Inflammatory macrophage (primary cell): Measurements from ENCODE around the gene TBL1XR1.

Experiments
- DNase-seq, 2 donors: peaks; one replicate each; pipeline ENCODE4 v3.0.0-alpha.2; 2020 to 2022
- total RNA-seq, 18 experiments: gene quantifications; one replicate each; lab custom pipeline; 2026; ENCODE audit warnings: mixed read lengths in 6 of 18, inconsistent platforms in 2 of 18; lab: John Stamatoyannopoulos, UW

Gene TBL1XR1
- total RNA-seq: 37.3 to 339 (median 232) reads per million in 18 experiments

DNA sequence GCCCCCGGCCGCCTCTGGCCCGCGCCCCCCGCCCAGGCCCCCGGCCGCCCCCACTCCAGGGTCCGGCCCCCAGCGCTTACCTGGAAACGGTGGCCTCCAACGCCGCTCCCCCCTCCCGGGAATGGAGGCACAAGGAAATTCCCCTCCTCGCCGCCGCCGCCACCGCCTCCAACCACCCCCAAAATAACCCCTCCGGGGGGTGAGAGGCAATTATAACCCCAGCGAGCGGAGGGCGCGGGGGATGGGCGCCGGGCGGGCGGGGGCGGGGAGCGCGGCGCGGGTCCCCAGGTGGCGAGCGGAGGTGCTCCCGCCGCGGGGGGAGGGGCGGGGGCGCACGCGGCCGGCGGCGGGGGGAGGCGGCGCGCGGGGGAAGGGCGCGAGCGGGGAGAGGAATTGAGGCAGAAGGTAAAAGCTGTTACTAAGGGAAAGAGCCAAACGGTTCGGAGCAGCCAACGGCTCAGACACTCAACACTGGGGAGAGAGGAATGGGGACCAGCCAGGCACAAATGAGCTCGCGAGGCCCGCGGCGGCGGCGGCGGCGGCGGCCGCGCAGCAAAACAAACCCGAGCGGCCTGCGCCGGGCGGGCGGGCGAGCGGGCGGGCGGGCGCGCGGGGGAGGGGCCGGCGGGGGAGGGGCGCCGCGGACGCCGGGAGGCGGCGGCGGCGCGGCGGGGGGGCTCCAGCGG, at the start of gene TBL1XR1:
TBL1XR1 (minus strand) TSS at position 442 of the 686 bp plus-strand sequence. CDS start 132,505 bp downstream, outside the sequence.
- DNase-seq: peak; percentile 85 to 90

DNA sequence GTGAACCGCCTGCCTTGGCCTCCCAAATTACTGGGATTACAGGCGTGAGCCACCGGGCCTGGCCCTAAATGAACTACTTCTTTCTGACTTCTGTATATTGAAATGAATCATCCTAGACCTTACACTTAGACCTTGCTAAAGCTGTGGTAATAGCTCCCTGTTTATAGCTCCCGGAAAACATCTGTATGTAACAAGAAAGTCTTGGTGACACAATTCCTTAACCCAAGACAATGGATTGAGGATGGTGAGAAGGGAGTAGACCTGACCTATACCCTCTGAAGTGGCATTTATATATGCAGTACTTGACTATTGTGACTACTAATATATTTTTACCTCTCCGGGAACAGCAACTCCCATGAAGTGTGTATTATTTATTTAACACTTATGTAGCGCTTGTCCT, 48.0 kb upstream of the TBL1XR1 start:
- peak; percentile 5 to 22 for DNase-seq

DNA sequence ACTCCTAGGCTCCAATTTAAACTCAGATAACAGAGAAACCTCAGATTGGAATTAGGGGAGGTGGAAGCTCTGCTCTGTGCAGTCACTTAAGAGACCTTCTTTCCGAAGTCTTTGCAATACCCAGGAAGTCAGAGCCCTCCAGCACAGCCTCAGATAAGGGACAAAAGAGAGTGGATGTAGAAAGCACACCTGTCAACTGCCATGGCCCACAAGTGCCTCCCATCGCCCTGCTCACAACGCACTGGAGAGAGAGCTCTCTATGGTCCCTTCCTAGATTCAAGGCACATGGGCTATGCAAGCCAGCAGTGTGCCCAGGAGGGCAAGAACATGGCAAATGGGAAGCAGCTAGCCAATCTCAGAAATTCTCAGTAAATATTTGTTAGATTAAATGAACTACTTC, 47.3 kb upstream of the TBL1XR1 start:
- no peak for DNase-seq

DNA sequence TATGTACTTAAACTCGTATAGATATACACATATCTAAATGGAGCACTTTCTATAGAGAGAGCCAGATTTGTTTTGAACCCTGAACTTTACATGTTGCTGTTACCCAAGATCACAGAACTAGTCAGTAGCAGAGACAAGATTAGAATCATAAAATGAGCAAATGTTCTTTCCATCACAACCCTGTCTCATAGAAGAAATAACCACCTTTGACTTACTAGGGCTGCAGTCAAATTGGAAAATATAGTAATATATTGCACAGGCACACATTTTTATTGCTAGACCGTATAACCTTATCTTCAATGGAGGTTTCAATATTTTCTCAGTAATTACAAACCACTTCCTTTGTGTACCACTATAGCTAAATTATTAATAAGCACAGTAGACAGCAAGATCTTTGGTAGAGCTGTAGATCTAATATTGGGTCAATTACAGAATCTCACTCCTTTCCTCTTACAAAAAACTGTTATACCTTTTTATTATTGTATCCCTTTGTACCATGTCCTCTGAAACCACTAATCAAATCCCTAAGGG, 41.5 kb upstream of the TBL1XR1 start:
- no peak for DNase-seq

DNA sequence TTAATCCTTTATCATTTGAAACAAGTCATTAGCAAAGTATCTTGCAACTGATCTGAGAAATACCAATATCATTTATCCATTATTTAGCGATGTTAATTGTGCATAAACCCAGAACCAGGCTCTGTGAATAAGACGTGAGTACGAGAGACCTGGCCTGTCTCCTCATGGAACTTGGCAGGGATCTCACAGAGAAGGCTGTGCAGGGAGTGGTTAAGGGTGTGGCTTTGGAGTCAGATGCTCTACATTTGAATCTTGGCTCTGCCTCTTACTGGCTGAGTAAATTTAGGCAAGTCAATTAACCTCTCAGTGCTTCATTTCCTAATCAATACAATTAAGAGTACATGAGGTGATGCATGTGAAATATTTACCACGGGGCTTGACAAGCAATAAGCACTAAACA, 39.9 kb upstream of the TBL1XR1 start:
- no peak for DNase-seq

DNA sequence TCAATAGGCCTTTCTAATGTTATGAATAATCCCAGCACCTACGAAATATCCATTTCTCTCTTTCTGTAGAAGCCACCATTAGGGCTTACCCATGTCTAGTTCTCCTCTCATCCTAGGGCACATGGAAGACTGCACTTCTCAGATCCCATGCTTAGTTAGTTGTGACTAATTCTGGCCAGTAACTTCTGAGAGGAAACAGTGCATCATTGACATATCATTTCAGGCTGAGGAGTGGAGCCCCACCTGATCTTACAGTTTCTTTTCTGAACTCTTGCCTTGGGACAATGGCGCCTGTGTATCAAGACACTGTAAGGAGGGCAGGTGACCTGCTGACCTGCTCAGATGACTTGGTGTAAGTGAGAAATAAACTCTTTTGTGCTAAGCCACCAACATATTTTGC, 39.4 kb upstream of the TBL1XR1 start:
- no peak for DNase-seq

DNA sequence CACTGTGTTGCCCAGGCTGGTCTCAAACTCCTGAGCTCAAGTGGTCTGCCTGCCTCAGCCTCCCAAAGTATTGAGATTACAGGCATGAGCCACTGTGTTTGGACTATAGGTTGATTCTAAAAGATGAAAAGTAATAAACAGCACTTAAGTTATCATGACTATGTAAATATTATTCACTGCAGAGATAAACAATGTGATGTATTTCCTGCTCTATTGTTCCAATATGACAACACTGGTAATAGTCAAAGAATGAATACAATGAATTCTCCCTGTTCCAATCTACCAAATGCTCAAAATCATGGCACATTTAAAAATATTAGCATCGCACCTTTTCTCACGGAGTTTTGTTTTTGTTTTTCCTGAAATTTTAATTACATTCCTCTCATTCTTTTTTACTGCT, 36.8 kb upstream of the TBL1XR1 start:
- DNase-seq: no peak

DNA sequence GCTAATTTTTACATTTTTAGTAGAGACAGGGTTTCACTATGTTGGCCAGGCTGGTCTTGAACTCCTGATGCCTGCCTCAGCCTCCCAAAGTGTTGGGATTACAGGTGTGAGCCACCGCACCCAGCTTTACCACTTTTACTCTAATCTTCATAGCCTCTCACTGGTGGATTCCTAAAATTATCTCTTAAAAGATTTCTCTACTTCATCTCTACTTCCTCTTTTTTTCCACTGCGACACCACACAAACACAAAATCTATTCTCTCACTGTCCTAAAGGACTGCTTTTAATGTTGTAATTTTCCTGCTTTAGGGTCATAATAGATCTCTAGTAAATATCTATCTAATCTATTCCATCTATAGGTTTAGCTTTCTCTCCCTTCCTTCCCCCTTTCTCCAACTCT, 34.0 kb upstream of the TBL1XR1 start:
- DNase-seq: peak in 1 of 2 donors; percentile 8

DNA sequence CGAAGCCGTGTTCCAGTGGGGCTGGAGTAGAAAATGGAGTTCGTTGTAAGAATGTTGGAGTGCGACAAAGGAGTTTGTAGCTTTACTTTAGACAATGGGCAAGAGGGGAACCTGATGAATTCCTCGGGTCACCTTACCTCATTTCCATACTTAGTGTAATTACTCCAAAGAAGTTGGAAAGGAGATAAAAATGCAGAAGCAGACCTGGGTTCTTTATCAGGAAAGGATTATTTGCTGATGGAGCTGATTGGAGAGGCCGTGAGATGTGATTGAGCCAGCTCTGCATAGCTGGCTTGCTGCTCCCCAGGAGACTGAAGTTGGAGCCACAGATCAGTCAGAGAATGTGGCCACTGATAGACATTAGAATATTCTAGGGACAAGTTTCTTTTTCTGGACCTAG, 33.4 kb upstream of the TBL1XR1 start:
- DNase-seq: no peak

DNA sequence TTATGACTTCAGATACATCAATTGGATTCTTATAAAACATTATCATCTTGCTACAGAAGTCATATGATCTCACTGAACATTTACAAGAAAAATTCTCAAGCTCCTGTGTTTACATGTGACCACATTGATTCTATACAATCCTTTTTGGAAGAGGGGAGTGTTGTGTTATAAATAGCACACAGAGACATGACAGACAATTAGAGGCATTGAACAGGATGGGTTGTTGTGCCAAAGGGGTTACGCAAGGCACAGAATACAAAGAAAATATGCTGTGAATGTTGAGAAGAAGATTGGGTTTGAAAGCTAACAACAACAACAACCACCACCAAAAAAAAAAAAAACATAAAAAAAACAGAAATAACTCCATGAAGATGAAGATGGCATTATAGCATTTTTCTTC, 32.5 kb upstream of the TBL1XR1 start:
- no peak for DNase-seq

DNA sequence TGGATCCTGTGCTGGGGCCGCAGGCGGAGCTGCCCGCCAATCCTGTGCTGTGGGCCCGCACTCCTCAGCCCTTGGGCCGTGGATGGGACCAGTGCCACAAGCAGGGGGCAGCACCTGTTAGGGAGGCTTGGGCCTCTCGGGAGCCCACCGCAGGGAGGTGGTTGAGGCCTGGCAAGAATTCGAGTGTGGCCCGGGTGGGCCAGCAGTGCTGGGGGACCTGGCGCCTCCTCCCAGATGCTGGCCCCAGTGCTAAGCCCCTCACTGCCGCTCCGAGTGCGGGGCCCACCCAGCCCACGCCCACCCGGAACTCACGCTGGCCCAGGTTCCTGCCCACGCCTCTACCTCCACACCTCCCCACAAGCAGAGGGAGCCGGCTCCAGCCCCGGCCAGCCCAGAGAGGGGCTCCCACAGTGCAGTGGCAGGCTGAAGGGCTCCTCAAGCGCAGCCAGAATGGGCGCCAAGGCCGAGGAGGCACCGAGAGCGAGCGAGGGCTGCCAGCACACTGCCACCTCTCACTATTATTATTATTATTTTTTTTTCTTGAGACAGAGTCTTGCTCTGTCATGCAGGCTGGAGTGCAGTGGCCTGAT, 31.4 kb upstream of the TBL1XR1 start:
- DNase-seq: no peak

DNA sequence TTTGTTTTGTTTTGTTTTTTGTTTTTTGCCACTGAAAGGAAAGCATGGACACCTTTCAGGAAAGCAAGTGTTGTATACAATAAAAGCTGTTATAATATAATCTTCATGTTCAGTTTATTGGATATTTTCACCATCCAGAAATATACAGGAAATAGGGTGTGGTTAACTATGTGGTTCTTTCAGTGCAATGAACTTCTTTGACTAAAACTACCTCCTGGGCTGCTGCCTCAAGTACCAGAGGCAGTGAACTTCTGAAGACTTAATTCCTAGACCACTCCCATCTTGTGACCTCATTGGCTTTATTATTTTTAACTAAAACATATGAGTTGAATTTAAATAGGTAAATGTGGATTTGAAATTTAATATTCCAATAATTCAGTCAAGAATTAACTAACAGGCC, 27.1 kb upstream of the TBL1XR1 start:
- no peak for DNase-seq

DNA sequence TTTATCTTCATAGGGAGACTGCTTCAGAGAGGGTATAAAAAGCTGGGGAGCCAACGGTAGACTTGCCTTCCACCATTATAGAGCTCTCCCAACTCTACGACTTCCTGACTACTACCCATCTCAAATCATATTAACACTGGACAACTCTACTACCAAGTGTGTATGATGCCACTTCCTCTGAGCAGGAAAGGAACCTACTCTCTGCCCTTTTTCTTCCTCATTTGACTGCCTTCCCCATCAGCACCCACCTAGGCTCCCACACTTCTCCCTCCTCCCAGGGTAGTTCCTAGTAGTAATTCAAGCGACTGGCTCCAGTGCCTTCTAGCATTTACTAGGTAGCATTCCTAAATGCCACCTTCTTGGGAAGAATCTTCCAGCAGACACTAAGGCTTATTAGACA, 24.5 kb upstream of the TBL1XR1 start:
- DNase-seq: peak; percentile 61 to 68

DNA sequence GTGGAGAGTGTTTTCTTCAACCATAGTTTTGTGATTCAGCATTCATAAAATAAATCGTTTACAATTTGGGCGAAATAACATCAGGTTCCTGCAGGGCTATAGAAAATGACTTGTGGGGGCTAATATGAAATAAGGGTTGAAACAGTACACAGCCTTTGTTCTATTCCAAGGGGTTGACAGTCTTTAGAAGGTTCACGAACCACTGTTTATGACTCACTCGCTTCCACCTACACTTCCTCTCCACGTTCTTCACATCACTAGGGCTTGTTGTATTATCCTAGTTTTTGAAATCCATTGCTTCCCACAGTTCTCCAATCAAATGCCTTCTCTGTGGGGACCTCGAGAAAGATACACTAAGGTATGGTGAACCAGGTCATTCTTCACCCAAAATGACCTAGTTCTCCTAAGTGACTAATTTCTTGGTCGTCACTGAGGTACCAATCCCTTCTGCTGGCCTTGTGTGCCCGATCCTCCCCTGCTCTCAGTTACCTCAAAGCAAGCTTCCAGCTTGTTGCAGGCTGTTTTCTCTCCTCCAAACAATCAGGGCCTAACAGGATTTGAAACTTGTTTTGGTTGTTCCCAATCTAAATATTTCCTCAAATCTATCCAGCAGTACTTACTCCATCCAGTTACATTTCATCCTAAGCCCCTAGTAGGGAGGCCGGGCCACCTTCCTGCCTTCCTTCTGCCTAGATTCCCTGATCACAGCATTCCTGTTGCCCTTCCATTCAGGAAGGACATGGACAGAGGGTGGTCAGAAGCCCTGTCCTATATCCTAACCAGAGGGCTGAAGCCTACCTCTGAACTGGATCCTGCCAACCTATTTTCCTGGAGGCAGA, 23.1 kb upstream of the TBL1XR1 start:
- peak; percentile 22 to 32 for DNase-seq

DNA sequence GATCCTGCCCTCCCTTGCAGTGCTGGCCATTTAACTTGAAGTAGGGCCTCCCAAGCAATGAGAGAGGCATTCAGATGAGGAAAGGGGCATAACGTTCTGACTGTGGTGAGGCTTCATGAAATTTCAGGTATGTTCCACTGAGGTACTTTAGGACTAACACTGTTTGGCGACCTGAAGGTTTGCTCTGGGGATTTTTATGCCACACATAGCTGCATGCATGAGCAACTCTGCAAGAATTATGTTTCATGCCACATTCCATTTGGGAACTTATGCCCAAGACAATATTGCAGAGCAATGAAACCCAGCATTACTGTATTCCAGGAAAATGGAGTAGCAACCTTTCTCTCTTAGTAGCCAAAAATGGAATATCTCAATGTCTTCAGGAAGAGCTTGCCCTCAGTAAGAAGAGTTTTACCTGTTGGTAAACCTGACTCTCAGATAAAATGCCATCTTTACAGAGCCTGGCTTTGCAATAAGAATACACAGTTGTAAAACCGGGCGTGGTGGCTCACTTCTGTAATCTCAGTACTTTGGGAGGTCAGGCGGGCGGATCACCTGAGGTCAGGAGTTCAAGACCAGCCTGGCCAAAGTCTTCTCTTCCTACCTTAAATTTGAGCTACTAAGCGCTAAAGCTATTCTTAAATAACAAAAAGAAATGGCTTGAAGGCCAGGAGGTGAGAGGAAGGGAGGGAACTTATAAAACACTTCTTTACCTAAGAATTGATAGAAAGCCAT, 16.7 kb upstream of the TBL1XR1 start:
- no peak for DNase-seq

DNA sequence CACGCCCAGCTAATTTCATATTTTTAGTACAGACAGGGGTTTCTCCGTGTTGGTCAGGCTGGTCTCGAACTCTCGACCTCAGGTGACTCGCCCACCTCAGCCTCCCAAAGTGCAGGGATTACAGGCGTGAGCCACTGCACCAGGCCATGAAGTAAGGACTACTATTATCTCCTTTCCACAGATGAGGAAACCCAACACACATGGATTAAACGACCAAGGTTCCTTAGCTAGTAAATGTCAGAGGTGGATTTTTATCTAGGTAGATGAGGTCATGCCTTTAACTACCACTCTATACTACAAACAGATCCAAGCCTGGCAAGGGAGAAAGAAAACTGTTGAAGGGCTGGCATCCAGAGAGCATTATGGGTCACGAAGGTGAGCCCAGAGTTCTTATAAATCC, 15.5 kb upstream of the TBL1XR1 start:
- no peak for DNase-seq

DNA sequence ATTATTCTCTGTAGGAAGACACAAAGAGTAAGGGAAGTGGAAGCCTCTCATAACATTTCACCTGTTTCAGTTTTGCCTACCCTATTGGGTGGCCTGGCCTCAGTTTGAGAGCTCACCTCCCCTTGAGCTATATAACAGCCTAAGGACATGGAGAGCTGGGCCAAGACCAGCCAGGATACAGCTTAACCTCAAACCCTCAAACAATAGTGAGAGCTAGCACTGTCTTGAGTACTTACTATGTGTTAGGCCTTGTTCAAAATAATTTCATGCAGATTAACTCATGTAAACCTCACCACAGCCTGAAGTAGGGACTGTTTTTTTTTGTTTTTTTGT, 15.0 kb upstream of the TBL1XR1 start:
- no peak for DNase-seq

DNA sequence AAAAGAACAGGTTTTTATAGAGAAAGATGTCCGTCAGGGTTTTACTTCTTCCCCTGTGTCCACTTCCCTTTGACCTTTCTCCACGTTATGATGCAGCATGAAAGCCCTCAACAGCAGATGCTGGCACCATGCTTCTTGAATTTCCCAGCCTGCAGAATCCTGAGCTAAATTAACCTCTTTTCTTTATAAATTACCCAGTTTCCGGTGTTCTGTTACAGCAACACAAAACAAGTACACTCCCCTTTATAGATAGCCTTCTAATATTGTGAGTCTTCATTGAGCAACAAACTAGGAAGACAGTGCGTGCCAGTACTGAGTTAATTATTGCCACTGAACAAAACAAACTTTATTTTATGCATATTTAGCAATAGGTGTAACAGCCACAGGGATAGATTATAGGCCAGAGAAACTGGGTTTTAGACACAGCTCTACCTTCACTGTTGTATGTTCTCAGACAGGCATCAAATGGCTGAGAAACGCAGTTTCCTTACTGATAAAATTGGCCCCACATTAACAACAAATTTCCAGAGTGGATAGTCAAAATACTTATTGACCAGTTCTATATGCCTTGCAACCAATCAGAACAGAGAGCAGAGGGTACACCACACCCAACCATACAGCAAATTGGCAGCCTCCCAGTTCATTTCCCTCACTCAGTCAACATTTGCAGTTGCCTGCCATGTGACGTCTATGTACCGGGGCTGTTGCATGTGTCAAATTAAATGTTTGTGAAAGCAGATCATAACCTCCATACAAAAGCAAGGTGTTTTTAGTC, 14.4 kb upstream of the TBL1XR1 start:
- DNase-seq: no peak

DNA sequence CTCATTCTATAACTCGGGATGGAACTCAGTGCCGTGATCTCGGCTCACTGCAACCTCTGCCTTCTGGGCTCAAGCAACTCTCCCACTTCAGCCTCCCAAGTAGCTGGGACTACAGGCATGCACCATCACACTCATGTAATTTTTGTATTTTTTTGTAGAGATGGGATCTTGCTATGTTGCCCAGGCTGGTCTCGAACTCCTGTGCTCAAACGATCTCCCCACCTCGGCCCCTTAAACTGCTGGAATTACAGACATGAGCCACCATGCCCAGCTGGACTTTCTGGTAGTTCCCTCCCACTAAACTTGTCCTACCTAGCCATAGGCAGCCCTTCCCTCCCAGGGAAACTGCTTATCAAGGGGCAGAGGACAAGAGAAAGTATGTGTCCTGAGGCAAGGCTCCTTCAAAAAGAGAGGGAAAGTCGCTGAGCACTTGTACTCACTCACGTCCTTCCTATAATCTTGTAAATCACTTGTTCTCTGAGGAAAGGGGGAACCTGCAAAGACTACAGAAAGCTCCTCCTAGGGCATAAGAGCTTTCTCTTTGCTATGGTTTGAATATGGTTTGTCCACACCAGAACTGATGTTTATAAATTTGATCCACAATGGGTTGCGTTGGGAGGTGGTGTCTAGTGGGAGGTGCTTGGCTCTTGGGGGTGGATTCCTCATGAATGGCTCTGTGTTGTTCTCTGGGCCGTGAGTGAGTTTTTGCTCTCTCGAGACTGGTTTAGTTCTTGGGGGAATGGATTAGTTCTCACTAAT, 13.6 kb upstream of the TBL1XR1 start:
- no peak for DNase-seq

DNA sequence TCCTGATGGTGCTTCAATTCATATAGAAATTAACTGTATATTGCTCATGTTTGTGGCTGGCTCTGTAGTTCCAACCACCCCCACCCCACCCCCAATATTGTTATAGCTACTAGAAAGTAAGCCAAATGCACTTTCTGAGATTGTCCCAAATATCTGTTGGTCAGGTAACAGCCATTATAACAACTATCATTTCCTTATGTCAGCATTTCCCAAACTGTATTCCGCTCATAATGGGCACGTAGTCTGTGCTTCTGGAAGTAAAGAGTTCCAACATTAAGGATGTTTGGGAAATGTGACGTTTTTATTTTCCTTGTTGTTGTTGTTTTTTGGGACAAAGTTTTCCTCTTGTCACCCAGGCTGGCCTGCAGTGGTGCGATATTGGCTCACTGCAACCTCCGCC, 12.2 kb upstream of the TBL1XR1 start:
- no peak for DNase-seq

DNA sequence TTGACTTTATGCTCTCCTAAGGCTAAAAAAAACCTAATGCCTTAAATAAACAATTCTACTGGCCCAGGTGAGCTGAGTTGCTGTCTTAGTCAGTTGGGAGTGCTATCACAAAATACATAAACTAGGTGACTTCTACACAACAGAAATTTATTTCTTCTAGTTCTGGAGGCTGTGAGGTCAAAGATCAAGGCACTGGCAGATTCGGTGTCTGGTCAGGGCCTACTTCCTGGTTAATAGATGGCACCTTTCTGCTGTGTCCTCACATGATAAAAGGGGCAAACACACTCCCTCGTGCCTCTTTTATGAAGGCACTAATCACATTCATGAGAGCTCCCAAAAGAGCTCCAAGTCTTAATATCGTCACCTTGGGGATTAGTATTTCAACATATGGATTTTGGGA, 11.5 kb upstream of the TBL1XR1 start:
- DNase-seq: no peak
